Muscle layer of colon (tissue), 2 donors: ENCODE data around the gene ULK1.
A peak's percentile ranks its signal among the peaks of the same experiment; 100 is the strongest.

Experiments used
- H3K27ac ChIP-seq: one replicate; pipeline ENCODE4 v1.7.0; 2013; ENCODE audit warnings: low read depth, mild to moderate bottlenecking, low read length, moderate library complexity
- H3K27me3 ChIP-seq, 2 donors: one replicate each; pipeline ENCODE4 v1.7.0; 2013; ENCODE audit warnings: low read length in 2 of 2, mild to moderate bottlenecking in 2 of 2; ENCODE audit not compliant: insufficient read depth in 2 of 2, control insufficient read depth in 1 of 2
- H3K36me3 ChIP-seq: one replicate; pipeline ENCODE4 v1.7.0; 2013; ENCODE audit warnings: mild to moderate bottlenecking, low read length; ENCODE audit not compliant: insufficient read depth
- H3K4me1 ChIP-seq: one replicate; pipeline ENCODE4 v1.7.0; 2013; ENCODE audit warnings: mild to moderate bottlenecking, low read length; ENCODE audit not compliant: insufficient read depth
- H3K4me3 ChIP-seq, 2 donors: one replicate each; pipeline ENCODE4 v1.7.0; 2013; ENCODE audit warnings: low read length in 2 of 2, low read depth in 1 of 2, mild to moderate bottlenecking in 1 of 2, moderate library complexity in 1 of 2
- H3K9ac ChIP-seq: one replicate; pipeline ENCODE4 v1.7.0; 2013; ENCODE audit warnings: low read length
- H3K9me3 ChIP-seq: one replicate; pipeline ENCODE4 v1.7.0; 2013; ENCODE audit warnings: mild to moderate bottlenecking, low read length
- donor health status: abdominal sarcoma.
- donor health status: Adenocarcinoma of cecum.

The ULK1 gene

DNA sequence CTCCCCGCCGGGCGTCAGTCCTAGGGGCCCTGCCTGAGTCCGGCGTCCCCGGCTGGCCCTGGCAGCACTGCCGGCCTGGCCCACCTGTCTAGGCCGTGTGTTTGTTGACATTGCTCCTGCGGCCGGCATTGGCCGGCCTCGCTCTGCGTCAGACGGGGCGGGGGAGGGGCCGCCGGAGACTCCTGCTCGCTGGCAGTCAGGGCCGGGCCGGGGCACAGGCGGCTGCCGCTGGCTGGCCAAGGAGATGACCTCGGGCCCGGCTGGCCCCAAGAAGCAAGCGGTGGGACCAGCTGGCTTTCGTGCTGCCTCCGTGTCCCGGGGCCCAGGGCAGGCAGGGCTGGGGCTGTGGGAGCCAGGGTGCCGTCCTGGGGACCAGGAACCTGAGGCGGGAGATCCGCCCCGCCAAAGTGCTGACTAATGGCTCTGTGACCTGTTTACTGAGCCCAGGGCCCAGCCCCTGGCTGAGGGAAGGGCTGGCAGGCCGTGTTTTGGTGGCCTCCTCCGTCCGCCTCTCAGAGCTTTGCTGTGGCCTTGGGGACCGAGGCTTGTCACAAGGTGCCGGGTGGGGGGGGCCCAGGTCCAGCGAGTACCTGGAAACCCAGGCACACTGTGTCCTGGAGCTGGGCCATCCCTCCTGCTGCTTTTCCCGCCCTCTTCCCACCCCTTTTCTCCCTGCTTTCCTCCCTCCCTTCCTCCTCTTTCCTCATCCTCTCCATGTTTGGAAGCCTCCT, 1.8 kb downstream of the ULK1 start:
- H3K27me3 ChIP-seq: no peaks in the 10 kb centered on the region
- peaks cover 14% of the 10 kb centered on the region for H3K36me3 ChIP-seq
- peaks cover 21% of the 10 kb centered on the region for H3K4me1 ChIP-seq
- peak overlapping the region; percentile 80 for H3K9ac ChIP-seq
- no peaks in the 10 kb centered on the region for H3K9me3 ChIP-seq
- peak overlapping the region; percentile 78 to 79 for H3K4me3 ChIP-seq
- H3K27ac ChIP-seq: peak overlapping the region; percentile 98

DNA sequence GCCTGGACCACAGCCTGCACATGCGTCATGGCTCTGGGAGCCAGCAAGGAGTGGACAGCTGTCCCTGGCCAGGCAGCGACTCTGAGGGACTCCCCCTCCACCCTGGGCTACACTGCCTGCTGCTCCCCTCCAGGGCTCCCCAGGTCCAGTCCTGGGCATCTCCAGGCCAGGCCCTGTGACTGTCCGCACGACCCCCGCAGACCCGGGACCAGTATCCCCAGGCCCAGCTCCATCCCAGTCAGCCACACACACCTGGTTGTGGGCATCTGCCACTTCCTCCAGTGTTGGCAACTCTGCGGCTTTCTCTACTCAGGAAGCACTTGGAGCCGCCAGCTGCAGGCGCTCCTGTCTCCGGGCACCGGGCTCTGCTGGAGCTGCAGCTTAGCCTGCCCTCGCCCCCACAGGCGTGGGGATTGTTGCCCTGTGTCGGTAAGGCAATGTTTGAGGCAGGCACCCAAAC, 2.4 kb downstream of the ULK1 start:
- Histone ChIP-seq H3K36me3 (peaks cover 14% of the 10 kb centered on the region), H3K4me3 (peak overlapping the region; percentile 78 to 79), H3K27me3 (no peaks in the 10 kb centered on the region), H3K9me3 (no peaks in the 10 kb centered on the region), H3K27ac (peak overlapping the region; percentile 98), H3K9ac (no peak overlapping the region), H3K4me1 (peaks cover 27% of the 10 kb centered on the region)

DNA sequence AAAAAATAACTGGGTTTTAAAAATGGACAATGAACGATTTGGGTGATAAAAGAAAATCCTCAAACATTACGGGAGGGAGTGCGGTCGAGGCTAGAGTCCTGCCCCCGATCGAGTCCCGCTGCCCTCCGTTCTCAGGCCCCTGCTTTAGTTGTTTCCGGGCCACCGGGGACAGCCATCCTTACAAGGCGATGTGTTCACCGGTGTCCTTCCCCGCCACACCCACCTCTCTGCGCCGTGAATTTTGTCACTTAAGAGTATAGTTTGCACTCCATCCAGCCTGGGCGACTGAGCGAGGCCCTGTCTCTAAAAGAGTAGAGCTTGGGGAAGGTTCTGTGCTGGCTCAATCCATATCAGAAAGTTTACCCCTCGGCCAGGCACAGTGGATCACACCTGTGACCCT, 2.9 kb downstream of the ULK1 start:
- H3K4me1 ChIP-seq: peaks cover 31% of the 10 kb centered on the region
- no peaks in the 10 kb centered on the region for H3K9me3 ChIP-seq
- peak overlapping the region in 1 of 2 donors; percentile 79 for H3K4me3 ChIP-seq
- no peaks in the 10 kb centered on the region for H3K27me3 ChIP-seq
- no peak overlapping the region for H3K9ac ChIP-seq
- H3K36me3 ChIP-seq: peaks cover 14% of the 10 kb centered on the region
- peak overlapping the region; percentile 98 for H3K27ac ChIP-seq

DNA sequence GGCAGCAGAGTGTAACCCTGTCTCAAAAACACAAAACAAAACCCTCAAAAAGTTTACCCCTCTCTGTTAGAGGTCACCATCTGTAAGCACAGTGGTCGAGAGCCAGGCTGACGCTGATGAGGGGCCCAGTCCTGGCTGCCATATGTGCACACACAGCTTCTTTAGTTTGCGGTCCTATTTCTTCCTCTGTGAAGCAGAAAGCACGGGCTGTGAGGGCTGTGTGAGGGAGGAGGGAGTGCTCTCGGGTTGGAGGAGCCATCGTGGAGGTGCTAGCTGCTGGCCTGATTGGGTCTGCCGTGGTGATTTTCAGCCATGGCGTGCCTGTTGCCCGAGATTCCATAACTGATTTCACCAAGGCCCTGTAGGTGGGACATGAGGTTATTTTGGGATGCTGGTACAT, 3.5 kb downstream of the ULK1 start:
- no peak overlapping the region for H3K27ac ChIP-seq
- no peaks in the 10 kb centered on the region for H3K27me3 ChIP-seq
- peaks cover 37% of the 10 kb centered on the region for H3K4me1 ChIP-seq
- no peak overlapping the region for H3K9ac ChIP-seq
- H3K4me3 ChIP-seq: no peak overlapping the region
- H3K9me3 ChIP-seq: no peaks in the 10 kb centered on the region
- H3K36me3 ChIP-seq: peaks cover 14% of the 10 kb centered on the region

DNA sequence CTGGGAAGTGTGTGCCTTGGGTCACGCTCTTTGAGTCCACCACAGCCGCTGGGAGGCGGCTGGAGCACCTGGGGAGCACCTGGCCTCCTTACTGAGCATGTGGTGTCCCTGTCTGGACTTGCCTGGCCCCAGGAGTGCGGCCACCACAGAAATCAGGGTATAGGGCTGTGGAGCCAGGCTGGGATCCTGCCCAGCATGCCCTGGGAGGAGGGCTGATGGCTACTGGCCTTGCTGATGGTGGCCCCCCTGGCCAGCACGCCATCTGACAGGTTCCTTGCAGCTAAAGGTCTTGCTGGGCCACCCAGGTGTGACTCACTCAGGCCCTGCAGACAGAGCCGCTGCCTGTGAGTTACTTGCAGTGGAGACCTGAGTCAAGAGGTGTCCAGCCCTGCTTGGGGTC, 6.0 kb downstream of the ULK1 start:
- peaks cover 14% of the 10 kb centered on the region for H3K36me3 ChIP-seq
- H3K27me3 ChIP-seq: no peaks in the 10 kb centered on the region
- no peaks in the 10 kb centered on the region for H3K9me3 ChIP-seq
- no peak overlapping the region for H3K9ac ChIP-seq
- no peak overlapping the region for H3K4me3 ChIP-seq
- peaks cover 43% of the 10 kb centered on the region for H3K4me1 ChIP-seq
- H3K27ac ChIP-seq: no peak overlapping the region

DNA sequence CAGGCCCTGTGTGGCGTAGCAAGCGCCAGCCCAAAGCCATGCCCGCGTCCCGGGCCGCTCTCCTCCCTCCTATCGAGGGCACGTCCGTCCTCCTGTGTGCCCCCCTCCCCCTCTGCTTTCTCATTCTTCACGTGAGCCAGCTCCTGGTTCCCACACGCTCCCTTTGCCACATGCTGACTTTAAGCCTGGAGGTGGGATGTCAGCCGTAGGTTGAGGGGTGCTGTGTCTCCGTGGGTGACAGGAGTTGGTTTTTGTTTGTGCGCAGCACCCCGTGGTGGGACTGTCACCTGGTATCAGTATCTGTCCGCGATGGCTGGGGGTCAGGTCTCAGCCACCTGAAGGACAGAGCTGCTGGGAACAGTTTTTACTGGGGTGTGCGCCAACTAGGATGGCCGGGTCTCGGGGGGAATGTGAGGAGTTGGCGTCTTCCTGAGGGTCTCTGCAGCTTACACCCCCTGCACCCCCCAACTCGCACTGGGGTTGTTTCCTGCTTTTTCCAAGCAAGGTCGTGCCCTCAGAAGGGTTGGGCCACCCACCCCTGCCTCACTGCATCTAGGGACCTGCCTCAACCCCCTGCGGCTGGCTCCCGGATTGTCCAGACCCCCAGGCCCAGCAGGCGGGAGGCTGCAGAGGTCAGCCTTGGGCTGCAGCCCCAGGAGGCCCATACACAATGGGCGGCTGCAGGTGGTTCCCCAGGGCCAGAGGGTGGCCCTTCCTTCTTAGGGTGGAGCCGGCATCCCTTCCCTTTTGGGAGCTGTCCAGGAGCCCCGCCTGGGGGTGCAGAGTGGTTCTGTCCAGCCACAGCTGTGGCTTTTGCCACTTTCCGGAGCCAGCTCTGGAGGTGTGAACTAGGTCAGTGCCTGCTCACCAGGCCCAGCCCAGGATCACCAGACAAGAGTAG, 7.3 kb downstream of the ULK1 start:
- Histone ChIP-seq H3K27me3 (no peaks in the 10 kb centered on the region), H3K4me1 (peaks cover 42% of the 10 kb centered on the region), H3K9me3 (no peaks in the 10 kb centered on the region), H3K9ac (no peak overlapping the region), H3K4me3 (no peak overlapping the region), H3K36me3 (peaks cover 16% of the 10 kb centered on the region), H3K27ac (no peak overlapping the region)

DNA sequence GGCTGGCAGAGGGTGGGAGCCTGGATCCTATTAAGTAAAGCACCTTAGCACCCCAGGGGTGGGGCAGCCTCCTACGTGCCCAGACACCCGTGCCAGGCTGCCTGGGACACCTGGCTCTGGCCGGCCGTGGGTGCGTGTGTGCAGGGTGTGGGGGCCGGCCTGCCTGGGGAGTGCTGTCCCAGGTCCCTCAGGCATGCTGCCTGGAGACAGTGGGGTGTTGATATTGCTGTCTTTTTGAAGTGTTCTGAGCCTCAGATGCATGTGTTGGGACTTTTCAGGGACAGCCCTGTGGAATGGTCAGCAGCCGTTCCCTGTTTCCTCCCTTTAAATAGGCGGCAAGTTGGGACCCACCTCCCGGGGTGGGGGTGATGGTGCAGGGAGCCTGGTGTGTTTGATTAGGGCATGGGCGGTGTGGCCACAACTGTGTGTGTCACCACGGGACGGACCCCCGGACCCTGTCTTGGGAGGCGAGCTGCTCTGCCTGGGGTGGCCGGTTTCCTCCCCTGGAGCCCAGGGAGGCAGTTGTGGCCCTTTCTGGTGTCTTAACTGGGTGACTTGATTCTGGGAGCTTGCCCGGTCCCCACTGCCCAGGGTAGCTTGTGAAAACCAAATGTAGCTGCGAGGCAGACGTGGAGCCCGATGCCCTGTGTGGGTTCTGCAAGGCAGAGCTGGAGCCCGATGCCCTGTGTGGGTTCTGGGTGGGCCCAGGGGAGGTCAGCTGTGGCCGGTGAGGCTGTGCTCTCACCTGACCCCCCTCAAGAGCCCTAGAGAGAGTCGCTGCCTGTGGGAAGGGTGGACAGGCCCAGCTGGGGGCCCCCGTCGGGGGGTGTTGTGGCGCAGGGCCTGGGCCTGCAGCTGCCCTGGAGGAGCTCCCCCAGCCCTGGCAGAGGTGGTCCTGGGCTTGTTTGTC, 8.2 kb downstream of the ULK1 start:
- Histone ChIP-seq H3K36me3 (peaks cover 16% of the 10 kb centered on the region), H3K9me3 (no peaks in the 10 kb centered on the region), H3K9ac (no peak overlapping the region), H3K27ac (no peak overlapping the region), H3K4me1 (peaks cover 33% of the 10 kb centered on the region), H3K27me3 (no peaks in the 10 kb centered on the region), H3K4me3 (no peak overlapping the region)

DNA sequence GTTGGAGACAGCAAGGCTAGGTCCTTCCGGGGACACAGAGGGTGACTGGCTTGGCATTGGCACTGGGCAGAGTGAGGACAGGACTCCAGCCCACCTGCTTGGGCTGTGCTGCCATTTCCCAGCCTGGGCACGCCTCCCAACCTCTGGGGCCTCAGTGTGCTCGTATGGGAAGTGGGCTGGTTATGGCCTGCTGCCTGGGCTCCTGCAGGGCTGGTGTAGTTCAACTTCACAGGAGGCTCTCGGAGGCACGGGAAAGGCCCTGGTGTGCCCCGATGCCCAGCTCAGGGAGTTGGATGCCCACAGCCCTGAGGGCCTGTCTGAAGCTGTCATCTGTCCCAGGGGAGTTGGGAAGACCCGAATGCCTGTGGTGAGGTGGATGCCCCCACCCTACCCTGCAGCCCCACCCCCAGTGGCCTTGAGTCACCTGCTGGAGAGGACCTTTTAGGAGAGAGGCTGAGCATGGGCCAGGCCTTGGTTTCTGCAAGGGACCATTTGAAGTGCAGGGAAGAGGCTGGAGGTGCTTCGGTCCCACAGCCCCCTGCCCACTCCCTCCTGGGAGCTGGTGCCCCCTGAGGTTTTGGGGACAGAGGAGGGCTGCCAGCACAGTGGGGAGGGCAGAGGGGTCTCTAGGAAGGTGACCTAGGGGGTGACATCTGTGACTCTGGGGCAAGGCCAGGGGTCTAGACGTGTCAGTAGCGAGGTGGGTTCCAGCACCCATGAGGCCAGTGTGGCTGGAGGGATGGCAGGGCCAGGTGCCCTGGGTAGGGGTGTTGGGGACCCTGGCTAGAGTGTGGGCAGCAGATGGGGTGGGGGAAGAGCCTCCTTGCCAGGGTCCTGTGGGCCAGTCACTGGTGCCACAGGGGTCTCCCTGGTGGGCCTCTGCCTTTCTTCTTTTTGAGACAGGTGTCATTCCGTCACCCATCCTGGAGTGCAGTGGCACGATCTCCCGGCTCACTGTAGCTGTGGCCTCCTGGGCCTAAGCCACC, 9.1 kb downstream of the ULK1 start:
- Histone ChIP-seq H3K27me3 (no peaks in the 10 kb centered on the region), H3K36me3 (peaks cover 12% of the 10 kb centered on the region), H3K9ac (no peak overlapping the region), H3K4me3 (no peak overlapping the region), H3K27ac (no peak overlapping the region), H3K4me1 (peaks cover 27% of the 10 kb centered on the region), H3K9me3 (no peaks in the 10 kb centered on the region)

DNA sequence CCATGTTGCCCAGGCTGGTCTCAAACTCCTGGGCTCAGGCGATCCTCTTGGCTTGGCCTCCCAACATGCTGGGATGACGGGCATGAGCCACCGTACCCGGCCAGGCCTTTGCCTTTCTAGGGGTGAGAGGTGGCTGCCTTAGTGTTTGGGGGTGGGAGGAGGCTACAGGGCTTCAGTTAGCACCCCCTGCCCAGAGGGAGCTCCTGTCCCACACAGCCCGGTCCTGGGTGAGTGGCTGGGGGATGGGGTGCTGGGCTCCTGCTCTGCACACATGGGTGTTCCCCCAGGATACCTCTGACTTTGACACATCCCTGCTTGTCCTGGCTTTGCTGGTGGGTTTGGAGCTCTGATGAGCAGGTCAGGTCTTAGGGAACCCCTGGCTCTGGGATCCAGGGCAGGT, 9.9 kb downstream of the ULK1 start:
- H3K27me3 ChIP-seq: no peaks in the 10 kb centered on the region
- peaks cover 27% of the 10 kb centered on the region for H3K4me1 ChIP-seq
- H3K9ac ChIP-seq: no peak overlapping the region
- peaks cover 12% of the 10 kb centered on the region for H3K36me3 ChIP-seq
- H3K27ac ChIP-seq: no peak overlapping the region
- H3K9me3 ChIP-seq: no peaks in the 10 kb centered on the region
- no peak overlapping the region for H3K4me3 ChIP-seq

DNA sequence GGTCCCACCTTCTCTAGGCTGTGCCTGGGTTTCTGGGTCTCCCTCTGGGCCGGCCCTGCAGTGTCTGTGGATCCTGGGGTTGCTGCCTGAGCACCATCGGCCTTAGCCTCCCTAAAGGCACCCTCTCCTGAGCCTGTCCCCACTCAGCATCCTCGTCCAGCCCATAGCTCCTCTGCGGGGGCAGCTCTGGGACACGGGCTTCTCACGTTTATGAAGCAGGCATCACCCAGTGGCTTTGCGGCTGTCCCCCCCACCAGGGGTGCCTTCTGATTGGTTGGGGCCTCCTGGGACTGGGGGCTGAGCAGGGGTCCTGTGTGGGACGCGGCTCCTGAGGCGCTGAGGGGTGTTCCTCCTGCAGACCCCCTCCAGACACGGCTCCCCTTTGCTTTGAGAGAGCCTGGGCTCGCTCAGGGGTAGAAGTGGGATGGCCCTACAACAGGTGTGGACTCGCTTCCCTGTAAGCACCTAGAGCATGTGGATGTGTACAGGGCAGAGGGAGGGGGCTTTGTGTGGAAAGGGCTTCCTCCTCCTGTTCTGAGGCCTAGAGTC, 10.7 kb downstream of the ULK1 start:
- no peaks in the 10 kb centered on the region for H3K9me3 ChIP-seq
- peaks cover 18% of the 10 kb centered on the region for H3K36me3 ChIP-seq
- no peak overlapping the region for H3K4me3 ChIP-seq
- no peak overlapping the region for H3K27ac ChIP-seq
- H3K4me1 ChIP-seq: peaks cover 27% of the 10 kb centered on the region
- H3K27me3 ChIP-seq: no peaks in the 10 kb centered on the region
- H3K9ac ChIP-seq: no peak overlapping the region
